ENCODE data around the gene ATAD5.
"Not testable (repeated sequence)": the region's sequence is repeated elsewhere in the genome, so short reads cannot be mapped to it uniquely, and the experiment has no call there.

GRCh38 chr17:30822919-30823318 is 8.8 kb upstream of the ATAD5 start:
- TF ChIP-seq, protein P1, sequence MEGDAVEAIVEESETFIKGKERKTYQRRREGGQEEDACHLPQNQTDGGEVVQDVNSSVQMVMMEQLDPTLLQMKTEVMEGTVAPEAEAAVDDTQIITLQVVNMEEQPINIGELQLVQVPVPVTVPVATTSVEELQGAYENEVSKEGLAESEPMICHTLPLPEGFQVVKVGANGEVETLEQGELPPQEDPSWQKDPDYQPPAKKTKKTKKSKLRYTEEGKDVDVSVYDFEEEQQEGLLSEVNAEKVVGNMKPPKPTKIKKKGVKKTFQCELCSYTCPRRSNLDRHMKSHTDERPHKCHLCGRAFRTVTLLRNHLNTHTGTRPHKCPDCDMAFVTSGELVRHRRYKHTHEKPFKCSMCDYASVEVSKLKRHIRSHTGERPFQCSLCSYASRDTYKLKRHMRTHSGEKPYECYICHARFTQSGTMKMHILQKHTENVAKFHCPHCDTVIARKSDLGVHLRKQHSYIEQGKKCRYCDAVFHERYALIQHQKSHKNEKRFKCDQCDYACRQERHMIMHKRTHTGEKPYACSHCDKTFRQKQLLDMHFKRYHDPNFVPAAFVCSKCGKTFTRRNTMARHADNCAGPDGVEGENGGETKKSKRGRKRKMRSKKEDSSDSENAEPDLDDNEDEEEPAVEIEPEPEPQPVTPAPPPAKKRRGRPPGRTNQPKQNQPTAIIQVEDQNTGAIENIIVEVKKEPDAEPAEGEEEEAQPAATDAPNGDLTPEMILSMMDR (IDR thresholded peaks at IDR 0.05), result not testable (repeated sequence)
- TF ChIP-seq POLR2A (IDR thresholded peaks at IDR 0.05), result not testable (repeated sequence)

All from stomach (tissue), 4 donors.